Measurements from ENCODE around the gene CDC42EP5. TPM values are rescaled to one million over a fixed set of nuclear protein-coding genes. Genes with fewer than 3 reads are reported as not detected.

Gene CDC42EP5
- total RNA-seq, 1 donor from 2014 or later, result not detected

GRCh38 chr19:54452626-54453025 lies 20.5 kb downstream of the CDC42EP5 start:
- Mint-ChIP-seq H3K36me3 (ENCODE audit: unreplicated experiment) (peaks cover 12% of the 10 kb centered on the region), H3K4me3 (ENCODE audit: unreplicated experiment) (no peak overlapping the region), H3K27ac (ENCODE audit: unreplicated experiment) (no peak overlapping the region), H3K27me3 (ENCODE audit: unreplicated experiment) (peaks cover 25% of the 10 kb centered on the region), H3K4me1 (ENCODE audit: low read depth, unreplicated experiment) (peaks cover 7% of the 10 kb centered on the region), H3K9me3 (ENCODE audit: unreplicated experiment) (peaks cover 28% of the 10 kb centered on the region)
- no peak for TF ChIP-seq CTCF (IDR thresholded peaks at IDR 0.05; ENCODE audit: partially characterized antibody, unreplicated experiment)
- no peak for DNase-seq

GRCh38 chr19:54451997-54452396 lies 21.1 kb downstream of the CDC42EP5 start:
- Mint-ChIP-seq H3K36me3 (ENCODE audit: unreplicated experiment) (peaks cover 12% of the 10 kb centered on the region), H3K9me3 (ENCODE audit: unreplicated experiment) (peaks cover 28% of the 10 kb centered on the region), H3K27me3 (ENCODE audit: unreplicated experiment) (peaks cover 25% of the 10 kb centered on the region), H3K4me3 (ENCODE audit: unreplicated experiment) (no peak overlapping the region), H3K27ac (ENCODE audit: unreplicated experiment) (no peak overlapping the region), H3K4me1 (ENCODE audit: low read depth, unreplicated experiment) (peaks cover 10% of the 10 kb centered on the region)
- TF ChIP-seq CTCF (IDR thresholded peaks at IDR 0.05; ENCODE audit: partially characterized antibody, unreplicated experiment), result no peak
- no peak for DNase-seq

- Mint-ChIP-seq H3K27ac (ENCODE audit: unreplicated experiment) (no peak overlapping the region), H3K9me3 (ENCODE audit: unreplicated experiment) (peaks cover 28% of the 10 kb centered on the region), H3K4me3 (ENCODE audit: unreplicated experiment) (peak overlapping the region; percentile 99), H3K4me1 (ENCODE audit: low read depth, unreplicated experiment) (peaks cover 12% of the 10 kb centered on the region), H3K27me3 (ENCODE audit: unreplicated experiment) (peaks cover 25% of the 10 kb centered on the region), H3K36me3 (ENCODE audit: unreplicated experiment) (peaks cover 12% of the 10 kb centered on the region)
- TF ChIP-seq CTCF (IDR thresholded peaks at IDR 0.05; ENCODE audit: partially characterized antibody, unreplicated experiment), result no peak
- no peak for DNase-seq
These were observed 21.7 kb downstream of the CDC42EP5 start for GRCh38 chr19:54451331-54451871.

GRCh38 chr19:54449701-54450069 lies 23.4 kb downstream of the CDC42EP5 start:
- H3K27ac Mint-ChIP-seq (ENCODE audit: unreplicated experiment), result peak overlapping the region; percentile 92
- peaks cover 12% of the 10 kb centered on the region for H3K36me3 Mint-ChIP-seq (ENCODE audit: unreplicated experiment)
- H3K27me3 Mint-ChIP-seq (ENCODE audit: unreplicated experiment), result peaks cover 23% of the 10 kb centered on the region
- peak overlapping the region; percentile 99 for H3K4me3 Mint-ChIP-seq (ENCODE audit: unreplicated experiment)
- H3K9me3 Mint-ChIP-seq (ENCODE audit: unreplicated experiment), result peaks cover 26% of the 10 kb centered on the region
- TF ChIP-seq CTCF (IDR thresholded peaks at IDR 0.05; ENCODE audit: partially characterized antibody, unreplicated experiment), result no peak
- H3K4me1 Mint-ChIP-seq (ENCODE audit: low read depth, unreplicated experiment), result peaks cover 12% of the 10 kb centered on the region
- DNase-seq, result no peak

DNA sequence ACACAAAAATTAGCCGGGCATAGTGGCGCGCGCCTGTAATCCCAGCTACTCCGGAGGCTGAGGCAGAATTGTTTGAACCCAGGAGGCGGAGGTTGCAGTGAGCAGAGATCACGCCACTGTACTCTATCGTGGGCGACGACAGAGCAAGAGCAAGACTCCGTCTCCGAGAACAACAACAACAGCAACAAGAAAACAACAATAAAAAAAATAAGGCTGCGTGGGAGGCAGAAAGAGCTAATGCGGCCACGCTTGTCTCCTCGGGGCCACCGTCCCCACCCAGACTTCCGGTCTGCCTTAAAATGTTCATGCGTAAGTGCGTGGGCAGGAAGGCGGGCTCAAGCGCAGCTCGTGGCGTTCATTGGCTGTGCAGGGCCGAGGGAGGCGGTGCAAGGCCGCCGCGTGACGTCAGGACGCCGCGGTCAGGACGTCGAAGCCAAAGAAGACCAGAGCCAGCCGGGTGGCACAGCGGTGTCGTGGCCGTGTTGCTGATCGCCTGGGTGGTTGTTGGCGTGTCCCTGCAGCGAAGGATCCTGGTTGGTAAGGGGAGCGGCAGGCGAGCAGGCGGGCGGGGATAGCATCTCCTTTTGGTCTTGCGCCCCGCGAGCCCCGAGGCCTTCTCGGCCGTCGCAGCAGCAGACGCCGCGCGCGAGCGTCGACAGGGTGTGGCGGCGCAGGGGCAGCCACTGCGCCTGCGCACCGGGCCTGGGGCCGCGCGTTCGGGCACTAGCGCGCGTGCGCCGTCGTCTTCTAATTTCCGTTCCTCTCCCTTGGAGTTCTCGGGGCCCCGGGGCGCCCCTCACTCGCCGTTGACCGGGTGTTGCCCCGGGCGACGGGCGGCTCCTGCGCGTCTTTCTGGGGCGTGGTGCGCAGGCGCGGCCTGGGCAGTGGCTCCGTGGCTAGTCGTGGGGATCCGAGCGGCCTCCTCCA lies 24.1 kb downstream of the CDC42EP5 start, which contains the start of gene LENG8:
Gene LENG8, plus strand, starts transcription at position 426 of the 927 bp plus-strand sequence. CDS start 2,146 bp downstream, outside the sequence.
- TF ChIP-seq CTCF (IDR thresholded peaks at IDR 0.05; ENCODE audit: partially characterized antibody, unreplicated experiment), result no peak
- DNase-seq, result peak; percentile 95
- Mint-ChIP-seq H3K27me3 (ENCODE audit: unreplicated experiment) (peaks cover 23% of the 10 kb centered on the region), H3K4me1 (ENCODE audit: low read depth, unreplicated experiment) (peaks cover 12% of the 10 kb centered on the region), H3K9me3 (ENCODE audit: unreplicated experiment) (peaks cover 26% of the 10 kb centered on the region), H3K27ac (ENCODE audit: unreplicated experiment) (peak within 1 kb of the TSS; percentile 99), H3K36me3 (ENCODE audit: unreplicated experiment) (peaks cover 12% of the 10 kb centered on the region), H3K4me3 (ENCODE audit: unreplicated experiment) (peak within 1 kb of the TSS; percentile 99)
